IMR-90 (cell line): ENCODE measurements around the gene NUP93. TPM values are rescaled to one million over a fixed set of nuclear protein-coding genes. Genes with fewer than 3 reads are reported as not detected.

Experiments used
- ATAC-seq: fragments of 200-7000 bp; cut with Tn5 transposase; 2 replicates; pipeline ENCODE4 v1.9.1; 2020; ENCODE audit warnings: low read depth, mild to moderate bottlenecking, moderate library complexity
- BruUV-seq: library from RNA; stranded (reverse); fragments of 400-500 nt; replicated peaks from 2 replicates; lab custom pipeline; 2021; lab: Mats Ljungman, UMichigan
- CTCF ChIA-PET: fragments of 300-600 bp; formaldehyde crosslinking; extraction: SDS; loops from one replicate; lab custom pipeline; 2021; ENCODE audit warnings: antibody characterized with exemption; lab: Yijun Ruan, JAX
- POLR2A ChIA-PET: fragments of 300-600 bp; sonication (Branson Sonifier 250); formaldehyde crosslinking; loops from one replicate; lab custom pipeline; 2022; ENCODE audit warnings: antibody characterized with exemption; ENCODE audit not compliant: unreplicated experiment; lab: Charles Lee
- DNase-seq: peaks from one replicate; pipeline ENCODE4 v3.0.0; 2013
- H2AFZ ChIP-seq: replicated peaks from 2 replicates; pipeline ENCODE3; 2013; ENCODE audit warnings: low read length, mild to moderate bottlenecking; ENCODE audit not compliant: poor library complexity
- H2AK5ac ChIP-seq: 2 replicates; pipeline ENCODE4 v1.6.1; 2013; ENCODE audit warnings: low read depth, low read length, inconsistent platforms
- H2AK9ac ChIP-seq: replicated peaks from 2 replicates; pipeline ENCODE3; 2013; ENCODE audit warnings: mild to moderate bottlenecking, low read depth, low read length, moderate library complexity; ENCODE audit not compliant: poor library complexity
- H2BK120ac ChIP-seq: 2 replicates; pipeline ENCODE4 v1.6.1; 2013; ENCODE audit warnings: low read depth, low read length, inconsistent platforms
- H2BK15ac ChIP-seq: 3 replicates; pipeline ENCODE4 v1.6.1; 2013; ENCODE audit warnings: low read depth, low read length, inconsistent platforms
- H2BK20ac ChIP-seq: 2 replicates; pipeline ENCODE4 v1.6.1; 2013; ENCODE audit warnings: low read depth, mild to moderate bottlenecking, inconsistent platforms, low read length, moderate library complexity
- H2BK5ac ChIP-seq: 2 replicates; pipeline ENCODE4 v1.6.1; 2013; ENCODE audit warnings: mild to moderate bottlenecking, low read depth, low read length, inconsistent platforms; ENCODE audit not compliant: poor library complexity, severe bottlenecking
- H3K14ac ChIP-seq: replicated peaks from 2 replicates; pipeline ENCODE4 v1.6.1; 2013; ENCODE audit warnings: low read depth, low read length, inconsistent platforms
- H3K18ac ChIP-seq: 2 replicates; pipeline ENCODE4 v1.6.1; 2013; ENCODE audit warnings: low read depth, low read length, control low read depth
- H3K23ac ChIP-seq: 2 replicates; pipeline ENCODE4 v1.6.1; 2013; ENCODE audit warnings: low read depth, low read length, inconsistent platforms
- H3K27ac ChIP-seq: 2 replicates; pipeline ENCODE4 v1.5.1; 2013; ENCODE audit warnings: mild to moderate bottlenecking, control low read depth, low read length; ENCODE audit not compliant: insufficient read depth
- H3K27me3 ChIP-seq: 2 replicates; pipeline ENCODE4 v1.6.1; 2013; ENCODE audit warnings: low read length; ENCODE audit not compliant: control insufficient read depth, insufficient read depth
- H3K36me3 ChIP-seq: 2 replicates; pipeline ENCODE4 v1.6.1; 2013; ENCODE audit warnings: low read length, mixed read lengths; ENCODE audit not compliant: control insufficient read depth, insufficient read depth
- H3K4ac ChIP-seq: 2 replicates; pipeline ENCODE4 v1.6.1; 2013; ENCODE audit warnings: low read depth, low read length, inconsistent platforms
- H3K4me1 ChIP-seq: 2 replicates; pipeline ENCODE4 v1.6.1; 2013; ENCODE audit warnings: low read length, mixed read lengths; ENCODE audit not compliant: control insufficient read depth, insufficient read depth
- H3K4me2 ChIP-seq: 2 replicates; pipeline ENCODE4 v1.6.1; 2013; ENCODE audit warnings: low read depth, mild to moderate bottlenecking, control low read depth, low read length, moderate library complexity
- H3K4me3 ChIP-seq: 2 replicates; pipeline ENCODE4 v1.5.1; 2013; ENCODE audit warnings: low read depth, mild to moderate bottlenecking, control low read depth, low read length, moderate library complexity; ENCODE audit not compliant: insufficient read depth
- H3K56ac ChIP-seq: 2 replicates; pipeline ENCODE4 v1.6.1; 2013; ENCODE audit warnings: low read length, inconsistent platforms; ENCODE audit not compliant: insufficient read depth; ENCODE audit errors: extremely low read depth
- H3K79me1 ChIP-seq, 2 experiments: 2 replicates each; pipeline ENCODE4 v1.6.1; 2013; ENCODE audit warnings: low read length in 2 of 2, inconsistent platforms in 1 of 2, low read depth in 1 of 2
- H3K9ac ChIP-seq: 2 replicates; pipeline ENCODE4 v1.6.1; 2013; ENCODE audit warnings: low read depth, low read length, control low read depth
- H3K9me1 ChIP-seq: 2 replicates; pipeline ENCODE4 v1.6.1; 2013; ENCODE audit warnings: low read length, inconsistent platforms; ENCODE audit not compliant: insufficient read depth
- H3K9me3 ChIP-seq: 2 replicates; pipeline ENCODE4 v1.6.1; 2013; ENCODE audit warnings: low read length; ENCODE audit not compliant: control insufficient read depth, insufficient read depth
- H4K20me1 ChIP-seq: 2 replicates; pipeline ENCODE4 v1.6.1; 2013; ENCODE audit warnings: low read length, inconsistent platforms; ENCODE audit not compliant: insufficient read depth
- H4K5ac ChIP-seq: 2 replicates; pipeline ENCODE4 v1.6.1; 2013; ENCODE audit warnings: mild to moderate bottlenecking, low read depth, low read length, control low read depth
- H4K8ac ChIP-seq, 2 experiments: 2 replicates each; pipeline ENCODE4 v1.6.1; 2013; ENCODE audit warnings: low read depth in 2 of 2, low read length in 2 of 2, control low read depth in 1 of 2, inconsistent platforms in 1 of 2
- H4K91ac ChIP-seq: 2 replicates; pipeline ENCODE4 v1.6.1; 2013; ENCODE audit warnings: low read depth, low read length, inconsistent platforms; ENCODE audit not compliant: insufficient read depth
- BHLHE40 ChIP-seq: fragments of 150-350 bp; IDR thresholded peaks from 2 replicates; pipeline ENCODE4 v1.6.1; 2016; ENCODE audit warnings: mild to moderate bottlenecking, low read depth, low read length
- CEBPB ChIP-seq: IDR thresholded peaks from 2 replicates; pipeline ENCODE4 v1.6.1; 2012; ENCODE audit warnings: low read depth, low read length, improper control_type of control experiment
- CHD1 ChIP-seq: IDR thresholded peaks from 2 replicates; pipeline ENCODE4 v1.6.1; 2012; ENCODE audit warnings: low read depth, low read length, improper control_type of control experiment
- CTCF ChIP-seq: conservative IDR thresholded peaks from 2 replicates; pipeline ENCODE4 v1.5.1; 2012; ENCODE audit warnings: mild to moderate bottlenecking, low read depth, low read length, improper control_type of control experiment
- ELK1 ChIP-seq: fragments of 150-350 bp; IDR thresholded peaks from 2 replicates; pipeline ENCODE4 v1.6.1; 2016; ENCODE audit warnings: low read depth, mild to moderate bottlenecking, low read length, moderate library complexity, borderline replicate concordance
- FOS ChIP-seq: fragments of 150-350 bp; IDR thresholded peaks from 2 replicates; pipeline ENCODE4 v1.6.1; 2016; ENCODE audit warnings: low read depth, low read length
- MAFK ChIP-seq: IDR thresholded peaks from 2 replicates; pipeline ENCODE4 v1.6.1; 2012; ENCODE audit warnings: low read depth, low read length, improper control_type of control experiment
- MAZ ChIP-seq: IDR thresholded peaks from 2 replicates; pipeline ENCODE4 v1.6.1; 2012; ENCODE audit warnings: low read depth, mild to moderate bottlenecking, low read length, improper control_type of control experiment, moderate library complexity, borderline replicate concordance
- NFE2L2 ChIP-seq: fragments of 150-350 bp; IDR thresholded peaks from 2 replicates; pipeline ENCODE4 v1.6.1; 2016; ENCODE audit warnings: low read depth, mild to moderate bottlenecking, low read length
- POLR2A ChIP-seq: IDR thresholded peaks from 2 replicates; pipeline ENCODE4 v1.6.1; 2012; ENCODE audit warnings: mild to moderate bottlenecking, low read depth, low read length
- RAD21 ChIP-seq: IDR thresholded peaks from 2 replicates; pipeline ENCODE4 v1.6.1; 2012; ENCODE audit warnings: low read length, improper control_type of control experiment
- RCOR1 ChIP-seq: IDR thresholded peaks from 2 replicates; pipeline ENCODE4 v1.6.1; 2012; ENCODE audit warnings: mild to moderate bottlenecking, low read length, improper control_type of control experiment; ENCODE audit not compliant: insufficient replicate concordance
- RFX5 ChIP-seq: IDR thresholded peaks from 2 replicates; pipeline ENCODE4 v1.8.0; 2012; ENCODE audit warnings: low read depth, mild to moderate bottlenecking, low read length, moderate library complexity
- SMC3 ChIP-seq: fragments of 150-350 bp; IDR thresholded peaks from 2 replicates; pipeline ENCODE4 v1.6.1; 2016; ENCODE audit warnings: low read depth, mild to moderate bottlenecking, antibody characterized with exemption, low read length, moderate library complexity
- USF2 ChIP-seq: fragments of 150-350 bp; IDR thresholded peaks from 2 replicates; pipeline ENCODE4 v1.6.1; 2017; ENCODE audit warnings: mild to moderate bottlenecking, antibody characterized with exemption, low read length, low read depth
- whole genome bisulfite sequencing, 2 experiments: methylation state at CpG; one replicate each; pipeline versions ENCODE4 v1.1.5 to v1.1.7; 2013; ENCODE audit warnings: missing lambda C conversion rate in 2 of 2; ENCODE audit not compliant: insufficient read length in 1 of 2; ENCODE audit errors: extremely low coverage in 2 of 2; 5-methylcytosine and 5-hydroxymethylcytosine counted together
- dilution Hi-C: fragments of 300-500 bp; cut with HindIII; formaldehyde crosslinking; loops from one replicate; pipeline ENCODE4 v1.14.3; 2018; ENCODE audit warnings: low sequenced_read_pairs; ENCODE audit not compliant: unreplicated experiment
- in situ Hi-C: fragments of 300-500 bp; cut with MboI; formaldehyde crosslinking; loops from 3 replicates; pipeline ENCODE4 v1.14.3; 2019; ENCODE audit warnings: low sequenced_read_pairs, inconsistent platforms, mixed read lengths
- intact Hi-C: fragments of 100-400 bp; cut with micrococcal nuclease; formaldehyde crosslinking; loops from 2 replicates; pipeline ENCODE4 v1.10.0; 2022
- polyA plus RNA-seq, 3 experiments: library from polyadenylated mRNA; depleted of rRNA; stranded (reverse); fragments of >200 nt; gene quantifications; 2 replicates each; pipeline ENCODE4 v1.2.3, GENCODE V29; 2012; ENCODE audit warnings: low replicate concordance in 1 of 3
- total RNA-seq: library from RNA; depleted of rRNA; stranded (reverse); fragments of >200 nt; gene quantifications from 2 replicates; pipeline ENCODE4 v1.2.3, GENCODE V29; 2012

The NUP93 gene
- total and polyA plus RNA-seq, 2 of the 4 experiments (the other 2 are of a cell fraction): 54.6 to 72.6 TPM

DNA sequence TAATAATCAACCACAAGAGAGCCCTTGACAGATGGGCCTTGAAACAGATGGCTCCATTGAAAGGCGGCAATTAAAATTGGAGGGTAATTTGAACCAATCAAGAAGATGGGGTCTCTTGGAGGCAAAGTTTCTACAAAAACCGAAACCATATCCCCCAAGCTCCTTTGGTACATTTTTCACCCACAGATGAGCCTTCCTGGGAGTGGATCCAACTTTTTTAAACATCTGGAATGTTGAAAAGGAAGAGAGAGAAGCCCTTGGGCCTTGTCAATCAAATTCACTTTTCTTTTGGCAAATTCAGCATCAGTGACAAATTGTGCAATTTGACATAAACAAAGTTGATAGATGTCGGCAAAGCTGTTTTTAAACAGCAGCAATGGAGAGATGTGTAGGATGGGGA lies 13.2 kb upstream of the NUP93 start:
- H2BK5ac ChIP-seq: no peak overlapping the region
- no peaks in the 10 kb centered on the region for H3K9me3 ChIP-seq
- in situ Hi-C loops (loop anchor here (25.0 kb wide), 1 partner anchor 779 kb away; no protein-coding TSS in a partner anchor), dilution Hi-C loops (no loop called here), intact Hi-C loops (no loop called here)
- ATAC-seq (no peak), DNase-seq (no peak)
- no TSS peak for BruUV-seq
- no peaks in the 10 kb centered on the region for H3K36me3 ChIP-seq
- CTCF ChIA-PET: interaction anchor here (0.6 to 1.0 kb wide), 2 partner anchors 8 to 30 kb away, joined by 3 read pairs; no protein-coding TSS in a partner anchor
- no peak overlapping the region for H3K4me2 ChIP-seq
- no CpG with 5 or more reads among the region's 3 CpGs for WGBS, 2 experiments
- H4K91ac ChIP-seq: no peak overlapping the region
- no peak overlapping the region for H4K5ac ChIP-seq
- no peak overlapping the region for H2BK20ac ChIP-seq
- no peaks in the 10 kb centered on the region for H3K79me1 ChIP-seq
- H4K8ac ChIP-seq: no peak overlapping the region
- POLR2A ChIA-PET: interaction anchor here (0.6 kb wide), 1 partner anchor 13 kb away, joined by 3 read pairs; no protein-coding TSS in a partner anchor
- no peaks in the 10 kb centered on the region for H4K20me1 ChIP-seq
- TF ChIP-seq SMC3: no peak
- no peak for TF ChIP-seq RCOR1
- no peak for TF ChIP-seq FOS
- no peak for TF ChIP-seq BHLHE40
- TF ChIP-seq ELK1: no peak
- TF ChIP-seq MAZ: no peak
- TF ChIP-seq CTCF: no peak
- TF ChIP-seq USF2: no peak
- no peak for TF ChIP-seq RAD21
- TF ChIP-seq MAFK: no peak
- TF ChIP-seq CHD1: no peak
- no peak for TF ChIP-seq NFE2L2
- TF ChIP-seq POLR2A: no peak
- TF ChIP-seq CEBPB: no peak
- no peak for TF ChIP-seq RFX5
- H3K4me3 ChIP-seq: no peak overlapping the region
- H3K23ac ChIP-seq: no peak overlapping the region
- H2AK9ac ChIP-seq: no peak overlapping the region
- H3K18ac ChIP-seq: no peak overlapping the region
- no peak overlapping the region for H2AK5ac ChIP-seq
- no peak overlapping the region for H2BK120ac ChIP-seq
- no peak overlapping the region for H3K56ac ChIP-seq
- H3K27me3 ChIP-seq: peaks cover 2% of the 10 kb centered on the region; the same call in 1 of the 2 replicates
- H3K27ac ChIP-seq: no peak overlapping the region
- H3K14ac ChIP-seq: no peak overlapping the region
- no peak overlapping the region for H2AFZ ChIP-seq
- no peaks in the 10 kb centered on the region for H3K4me1 ChIP-seq
- no peak overlapping the region for H2BK15ac ChIP-seq
- no peak overlapping the region for H3K9ac ChIP-seq
- H3K9me1 ChIP-seq: no peaks in the 10 kb centered on the region
- no peak overlapping the region for H3K4ac ChIP-seq
